ENCODE data around the gene CDC34.

CDC34 gene

DNA sequence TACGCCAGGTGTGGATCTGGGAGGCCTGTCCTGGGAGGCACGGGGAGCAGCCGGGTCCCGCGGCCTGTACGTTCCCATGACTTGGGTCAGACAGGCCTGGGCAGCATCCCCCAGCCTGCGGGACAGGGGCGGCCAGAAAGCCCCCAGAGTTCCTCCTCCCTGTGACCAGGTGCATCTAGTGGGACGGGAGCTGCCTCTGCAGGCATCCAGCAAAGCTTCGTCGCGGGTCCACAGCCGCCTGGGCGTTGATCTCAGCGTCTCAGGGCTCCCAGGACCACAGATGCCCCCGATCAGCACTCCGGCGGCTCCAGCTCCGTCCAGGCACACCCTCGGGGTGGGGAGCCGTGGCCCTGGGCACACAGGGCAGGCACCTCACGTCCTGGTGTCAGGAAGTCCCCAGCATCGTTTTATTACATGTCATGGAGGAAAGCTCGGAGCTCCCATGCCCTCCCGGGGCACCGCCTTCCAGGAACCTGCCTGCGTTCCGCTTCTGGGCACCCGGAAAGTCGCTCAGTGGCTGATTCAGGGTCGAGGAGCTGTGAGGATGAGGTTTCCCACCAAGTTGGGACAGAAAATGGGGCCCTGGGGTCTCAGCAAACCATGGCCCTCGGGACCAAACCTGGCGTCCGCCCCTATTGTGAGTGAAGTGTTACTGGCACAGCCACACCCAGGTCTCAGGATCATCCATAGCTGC lies 10.8 kb downstream of the CDC34 start:
- no peak for DNase-seq (ENCODE audit: low read depth in 2 of 2)

DNA sequence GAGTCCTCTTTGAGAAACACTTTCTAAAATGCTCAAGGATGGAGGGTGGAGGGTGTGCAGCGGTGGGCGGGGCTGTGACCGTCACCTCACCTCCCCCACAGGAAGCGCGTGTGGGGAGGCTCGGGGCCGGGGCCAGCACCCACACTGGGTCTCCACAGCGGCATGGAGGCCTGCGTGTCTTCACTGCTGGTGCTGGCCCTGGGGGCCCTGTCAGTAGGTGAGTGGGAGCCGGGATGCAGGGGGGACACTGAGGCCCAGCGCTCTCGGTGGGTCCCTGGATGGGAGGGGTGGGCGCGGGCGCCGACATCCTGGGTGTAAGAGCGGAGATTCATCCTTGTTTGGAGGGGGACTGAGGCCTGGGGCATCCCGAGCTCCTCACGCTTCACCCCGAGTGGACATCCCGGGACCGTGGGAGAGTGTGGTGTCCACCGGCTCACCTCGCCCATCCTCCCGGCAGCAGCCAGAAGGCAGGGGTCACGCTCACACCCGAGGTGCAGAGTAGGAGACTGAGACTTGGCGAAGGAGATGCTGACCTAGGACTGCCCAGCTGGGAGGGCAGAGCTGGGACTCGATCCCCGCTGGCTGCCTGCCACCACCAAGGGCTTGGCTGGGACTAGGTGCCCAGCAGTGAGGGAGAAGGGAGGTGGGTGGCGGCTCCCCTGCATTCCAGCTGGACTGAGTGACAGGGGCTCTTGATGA lies 12.5 kb downstream of the CDC34 start, which contains the start of gene GZMM:
GZMM (plus strand) TSS at position 144 of the 699 bp plus-strand sequence; CDS start at position 163, 19 bp downstream.
- peak; percentile 67 for DNase-seq (ENCODE audit: low read depth in 2 of 2)

DNA sequence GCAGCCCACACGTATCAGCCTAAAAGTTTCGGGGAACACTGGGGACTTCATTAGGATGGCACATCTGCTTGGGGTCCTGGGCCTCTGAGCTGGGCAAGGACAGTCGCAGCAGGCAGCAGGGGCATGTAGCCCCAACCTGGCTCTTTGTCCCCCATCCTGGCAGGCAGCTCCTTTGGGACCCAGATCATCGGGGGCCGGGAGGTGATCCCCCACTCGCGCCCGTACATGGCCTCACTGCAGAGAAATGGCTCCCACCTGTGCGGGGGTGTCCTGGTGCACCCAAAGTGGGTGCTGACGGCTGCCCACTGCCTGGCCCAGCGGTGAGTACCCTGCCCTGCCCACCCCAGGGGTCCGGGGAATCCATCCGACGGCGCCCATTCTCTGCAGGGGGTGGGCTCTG lies 15.6 kb downstream of the CDC34 start:
- DNase-seq (ENCODE audit: low read depth in 2 of 2), result no peak

DNA sequence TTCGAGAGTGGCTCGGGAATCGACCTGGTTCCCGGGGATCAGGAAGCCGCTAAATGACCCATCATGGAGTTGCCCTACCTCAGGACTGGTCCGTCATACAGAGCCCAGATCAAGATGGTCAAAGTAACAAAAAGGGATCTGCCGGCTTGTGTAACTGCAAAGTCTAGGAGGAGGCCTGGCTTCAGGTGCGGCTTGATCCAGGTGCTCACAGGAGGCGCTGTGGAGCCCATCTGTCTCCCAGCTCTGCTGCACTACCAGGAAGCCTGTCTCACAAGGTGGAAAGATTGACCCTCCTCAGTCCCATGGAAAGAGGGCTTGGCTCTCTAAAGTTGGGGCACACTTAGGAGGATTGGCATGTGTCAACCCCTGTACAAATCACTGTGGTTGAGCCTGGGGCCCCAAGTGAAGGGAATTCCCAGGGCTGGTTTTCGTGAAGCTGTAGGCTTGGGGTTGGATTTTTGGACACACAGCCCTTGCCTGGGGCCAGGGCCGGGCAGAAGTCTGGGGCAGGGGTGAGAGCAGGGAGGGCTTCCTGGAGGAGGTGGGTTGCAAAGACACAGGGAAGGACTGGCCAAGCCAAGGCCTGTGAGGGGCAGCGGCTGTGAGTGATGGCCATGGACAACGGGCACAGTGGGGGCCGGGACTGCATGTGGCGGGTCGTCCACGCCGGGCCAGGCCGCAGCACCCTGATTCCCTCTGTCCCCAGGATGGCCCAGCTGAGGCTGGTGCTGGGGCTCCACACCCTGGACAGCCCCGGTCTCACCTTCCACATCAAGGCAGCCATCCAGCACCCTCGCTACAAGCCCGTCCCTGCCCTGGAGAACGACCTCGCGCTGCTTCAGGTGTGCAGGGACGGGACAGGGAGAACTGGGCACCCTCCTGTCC lies 16.5 kb downstream of the CDC34 start:
- DNase-seq (ENCODE audit: low read depth in 2 of 2), result no peak

DNA sequence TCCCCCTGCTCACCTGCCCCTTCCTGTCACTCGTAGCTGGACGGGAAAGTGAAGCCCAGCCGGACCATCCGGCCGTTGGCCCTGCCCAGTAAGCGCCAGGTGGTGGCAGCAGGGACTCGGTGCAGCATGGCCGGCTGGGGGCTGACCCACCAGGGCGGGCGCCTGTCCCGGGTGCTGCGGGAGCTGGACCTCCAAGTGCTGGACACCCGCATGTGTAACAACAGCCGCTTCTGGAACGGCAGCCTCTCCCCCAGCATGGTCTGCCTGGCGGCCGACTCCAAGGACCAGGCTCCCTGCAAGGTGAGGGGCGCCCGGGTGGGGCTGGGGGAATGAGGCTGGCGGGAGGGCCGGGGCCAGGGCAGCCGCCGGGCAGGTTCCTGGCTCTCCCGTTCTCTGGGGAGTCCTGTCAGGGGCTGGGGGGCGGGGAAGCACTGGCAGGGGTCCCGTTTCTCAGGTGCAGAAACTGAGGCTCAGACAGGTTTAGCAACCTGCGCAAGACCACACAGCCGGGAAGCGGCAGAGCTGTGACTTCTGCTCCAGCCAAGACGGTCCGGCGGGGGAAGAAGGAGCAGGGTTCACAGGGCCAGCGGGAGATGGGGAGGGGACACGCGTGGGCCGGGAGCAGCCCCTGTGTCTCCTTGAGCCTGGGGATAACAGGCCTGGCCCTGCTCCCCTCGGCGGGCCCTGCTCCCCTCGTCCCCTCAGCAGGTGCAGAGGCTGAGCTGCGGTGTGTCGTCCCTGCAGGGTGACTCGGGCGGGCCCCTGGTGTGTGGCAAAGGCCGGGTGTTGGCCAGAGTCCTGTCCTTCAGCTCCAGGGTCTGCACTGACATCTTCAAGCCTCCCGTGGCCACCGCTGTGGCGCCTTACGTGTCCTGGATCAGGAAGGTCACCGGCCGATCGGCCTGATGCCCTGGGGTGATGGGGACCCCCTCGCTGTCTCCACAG lies 17.6 kb downstream of the CDC34 start:
- no peak for DNase-seq (ENCODE audit: low read depth in 2 of 2)

DNA sequence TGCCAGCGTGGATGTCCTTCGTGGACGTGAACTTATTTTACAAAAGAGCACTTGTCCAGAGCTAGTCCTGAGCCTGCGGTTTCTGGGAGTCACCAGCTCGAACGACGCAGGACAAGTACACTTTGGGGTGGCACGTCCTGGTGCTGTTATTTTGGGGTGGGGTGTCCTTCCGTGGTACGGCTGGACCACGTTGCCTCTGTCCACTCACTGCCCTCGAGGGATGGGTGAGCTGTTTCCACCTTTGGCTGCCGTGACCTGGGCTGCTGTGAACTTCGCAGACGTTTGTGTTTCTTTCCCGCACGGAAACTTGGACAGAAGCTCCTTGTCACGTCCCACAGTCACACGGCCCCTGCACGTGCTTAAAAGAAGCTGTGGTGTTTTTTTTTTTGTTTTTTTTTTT lies 23.3 kb downstream of the CDC34 start:
- DNase-seq (ENCODE audit: low read depth in 2 of 2), result no peak

DNA sequence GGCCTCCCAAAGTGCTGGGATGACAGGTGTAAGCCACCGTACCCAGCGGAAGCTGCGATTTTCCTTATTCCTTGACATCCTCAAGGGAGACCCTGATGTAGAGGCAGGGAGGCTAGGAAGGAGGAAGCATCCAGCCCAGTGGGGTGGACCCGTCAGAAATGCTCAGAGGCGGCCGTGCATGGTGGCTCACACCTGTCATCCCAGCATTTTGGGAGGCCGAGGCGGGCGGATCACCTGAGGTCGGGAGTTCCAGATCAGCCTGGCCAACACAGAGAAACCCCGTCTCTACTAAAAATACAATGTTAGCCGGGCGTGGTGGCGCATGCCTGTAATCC lies 23.9 kb downstream of the CDC34 start:
- DNase-seq (ENCODE audit: low read depth in 2 of 2), result no peak

DNA sequence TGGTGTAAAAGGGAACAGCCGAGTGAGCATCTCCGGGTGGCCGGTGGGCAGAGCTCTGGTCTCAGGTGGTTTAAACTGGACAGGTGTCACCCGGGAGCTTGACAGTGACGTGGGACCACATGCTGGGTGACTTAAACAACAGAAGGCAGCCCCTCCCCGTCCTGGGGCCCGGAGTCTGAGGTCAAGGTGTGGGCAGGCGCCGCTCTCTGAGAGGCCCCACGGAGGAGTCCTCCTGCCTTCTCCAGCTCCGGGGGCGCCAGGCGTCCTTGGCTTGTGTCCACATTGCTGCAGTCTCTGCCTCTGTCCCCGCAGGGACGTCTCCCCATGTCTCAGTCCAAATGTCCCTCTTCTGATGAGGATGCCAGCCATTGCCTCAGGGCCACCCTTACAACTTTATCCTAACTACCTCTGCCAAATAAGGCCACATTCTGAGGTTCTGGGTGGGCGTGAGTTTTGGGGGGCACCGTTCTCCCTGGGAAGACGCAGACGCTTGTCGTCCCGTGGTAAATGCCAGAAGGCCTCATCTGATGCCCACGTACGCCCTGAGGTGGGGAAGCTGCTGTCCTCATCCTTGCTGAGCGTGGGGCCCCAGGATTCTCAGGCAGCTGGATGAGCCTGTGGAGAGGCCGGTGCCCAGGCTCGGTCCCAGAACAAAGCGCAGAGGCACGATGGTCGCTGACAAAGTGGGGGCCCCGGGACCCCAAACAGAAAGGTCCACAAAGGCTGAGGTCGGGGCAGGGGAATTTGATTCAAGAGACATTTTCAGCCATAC lies 25.2 kb downstream of the CDC34 start:
- DNase-seq (ENCODE audit: low read depth in 2 of 2), result no peak

DNA sequence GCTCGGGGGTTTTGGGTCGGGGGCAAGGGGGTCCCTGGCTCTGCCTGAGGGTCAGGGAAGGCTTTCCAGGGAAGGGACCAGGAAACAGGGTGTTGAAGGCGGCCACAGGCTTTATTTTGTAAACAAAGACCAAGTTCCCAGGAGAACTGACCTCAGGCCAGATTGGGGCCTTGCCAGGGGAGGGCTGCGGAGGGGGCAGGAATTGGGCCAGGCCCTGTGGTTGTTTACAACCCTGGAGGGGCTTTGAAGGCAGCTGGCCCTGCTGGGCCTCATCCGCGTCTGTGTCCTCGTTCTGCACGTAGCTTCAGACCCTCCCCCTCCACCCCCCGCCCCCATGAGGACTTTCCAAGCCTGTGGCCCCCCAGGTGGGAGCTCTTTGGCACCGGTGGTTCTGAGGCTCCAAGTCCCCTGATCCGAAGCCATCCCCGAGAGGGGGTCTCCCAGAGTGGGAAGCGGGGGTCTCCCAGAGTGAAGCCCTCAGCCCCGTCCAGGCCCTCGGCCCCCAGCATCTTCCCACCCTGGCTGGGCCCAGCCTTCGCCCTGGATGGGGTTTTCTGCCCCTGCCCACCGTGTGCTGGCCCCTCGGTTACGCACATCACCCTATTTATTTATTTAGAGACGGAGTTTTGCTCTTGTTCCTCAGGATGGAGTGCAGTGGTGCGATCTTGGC lies 27.3 kb downstream of the CDC34 start:
- no peak for DNase-seq (ENCODE audit: low read depth in 2 of 2)

DNA sequence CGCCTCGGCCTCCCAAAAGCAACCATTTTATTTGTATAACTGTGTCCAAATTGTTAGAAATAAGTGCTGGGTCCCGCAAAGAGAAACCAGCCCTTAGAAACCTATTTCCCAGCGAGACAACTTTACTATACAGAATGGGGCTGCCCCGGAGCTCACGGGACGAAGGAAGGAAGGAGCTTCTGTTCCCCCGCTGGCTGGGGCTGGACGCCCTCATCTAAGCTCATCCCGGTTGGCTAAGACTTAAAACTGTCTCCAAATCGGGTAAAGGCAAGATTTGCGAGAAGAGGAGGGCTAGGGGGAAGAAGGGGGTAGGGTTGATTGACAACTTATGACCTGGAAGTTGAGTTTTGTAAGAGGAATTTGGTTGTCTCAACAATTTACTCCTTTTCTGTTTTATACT lies 28.6 kb downstream of the CDC34 start:
- DNase-seq (ENCODE audit: low read depth in 2 of 2), result no peak

DNA sequence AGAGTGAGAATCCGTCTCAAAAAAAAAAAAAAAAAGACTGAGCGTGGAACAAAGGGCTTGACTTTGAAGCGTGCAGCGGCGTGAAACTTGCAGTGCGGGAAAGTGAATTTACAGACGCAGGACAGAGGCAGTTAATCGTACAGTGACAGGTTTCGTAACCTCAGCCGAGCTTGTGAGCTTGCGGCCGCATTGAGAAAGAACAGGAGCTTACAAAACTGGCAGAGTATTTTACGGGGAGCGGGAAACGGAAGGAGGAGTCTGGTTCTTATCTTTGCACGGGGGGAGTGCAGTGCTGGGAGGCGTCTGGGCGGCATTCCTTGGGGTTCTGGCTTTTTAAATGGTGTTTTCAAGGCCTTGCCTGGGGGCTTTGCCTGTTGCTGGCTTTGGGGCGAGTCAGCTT lies 34.8 kb downstream of the CDC34 start:
- no peak for DNase-seq (ENCODE audit: low read depth in 2 of 2)

DNA sequence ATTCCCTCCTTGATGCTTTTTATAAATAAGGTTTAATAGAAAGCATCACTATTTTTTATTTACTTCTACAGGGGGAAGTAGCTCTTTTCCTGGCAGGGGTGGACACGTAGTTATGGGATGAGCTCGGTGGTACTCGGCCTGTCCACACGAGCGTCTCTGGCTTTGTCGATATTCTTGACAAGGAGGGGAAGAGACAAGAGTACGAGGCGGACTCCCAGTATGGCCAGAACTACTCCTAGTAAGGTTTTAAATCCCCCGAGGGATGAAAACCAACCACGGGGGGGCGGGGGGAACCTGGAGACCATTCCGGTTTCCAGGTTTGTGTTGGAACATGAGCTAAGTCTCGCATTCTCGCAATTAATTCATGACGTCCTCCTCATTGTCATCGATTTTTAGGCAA lies 35.3 kb downstream of the CDC34 start:
- DNase-seq (ENCODE audit: low read depth in 2 of 2), result no peak

DNA sequence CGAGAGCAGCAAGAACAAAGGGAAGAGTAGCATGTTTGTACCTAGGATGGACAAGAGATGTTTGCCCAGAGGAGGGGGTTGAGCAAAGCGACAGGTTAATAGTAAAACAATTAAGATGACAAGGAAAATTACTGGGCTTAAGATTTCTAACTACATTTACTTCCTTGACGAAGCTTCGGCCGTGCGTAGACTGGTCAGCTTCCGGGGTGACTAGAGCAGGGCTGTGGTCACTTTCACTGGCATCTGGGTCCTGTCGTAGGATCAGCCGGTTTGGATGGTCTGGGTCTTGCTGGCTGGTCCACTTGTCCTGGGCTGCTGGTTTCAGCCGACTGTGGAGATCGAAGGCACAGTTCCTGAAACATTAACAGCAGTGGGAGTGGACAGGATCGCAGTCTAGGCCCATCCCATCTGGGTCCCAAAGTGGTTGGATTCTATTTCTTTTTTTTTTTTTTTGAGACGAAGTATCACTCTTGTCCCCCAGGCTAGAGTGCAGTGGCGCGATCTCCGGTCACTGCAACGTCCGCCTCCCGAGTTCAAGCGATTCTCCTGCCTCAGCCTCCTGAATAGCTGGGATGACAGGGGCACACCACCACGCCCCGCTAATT lies 35.8 kb downstream of the CDC34 start:
- DNase-seq (ENCODE audit: low read depth in 2 of 2), result no peak

DNA sequence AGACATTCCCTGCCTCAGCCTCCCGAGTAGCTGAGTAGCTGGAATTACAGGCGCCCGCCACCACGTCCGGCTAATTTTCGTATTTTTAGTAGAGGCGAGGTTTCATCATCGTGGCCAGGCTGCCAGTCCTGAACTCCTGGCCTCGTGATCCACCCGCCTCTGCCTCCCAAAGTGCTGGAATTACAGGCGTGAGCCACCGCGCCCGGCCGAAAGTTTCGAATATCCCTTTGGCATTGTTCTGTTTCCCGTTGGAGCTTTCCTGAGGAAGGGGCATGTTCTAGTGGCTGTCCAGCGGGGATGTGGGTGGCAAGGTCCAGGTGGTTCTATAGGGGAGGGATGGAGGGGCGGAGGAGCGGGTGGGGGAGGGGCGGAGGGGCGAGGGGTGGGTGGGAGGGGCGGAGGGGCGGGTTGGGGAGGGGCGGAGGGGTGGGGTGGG lies 38.7 kb downstream of the CDC34 start:
- DNase-seq (ENCODE audit: low read depth in 2 of 2), result no peak

DNA sequence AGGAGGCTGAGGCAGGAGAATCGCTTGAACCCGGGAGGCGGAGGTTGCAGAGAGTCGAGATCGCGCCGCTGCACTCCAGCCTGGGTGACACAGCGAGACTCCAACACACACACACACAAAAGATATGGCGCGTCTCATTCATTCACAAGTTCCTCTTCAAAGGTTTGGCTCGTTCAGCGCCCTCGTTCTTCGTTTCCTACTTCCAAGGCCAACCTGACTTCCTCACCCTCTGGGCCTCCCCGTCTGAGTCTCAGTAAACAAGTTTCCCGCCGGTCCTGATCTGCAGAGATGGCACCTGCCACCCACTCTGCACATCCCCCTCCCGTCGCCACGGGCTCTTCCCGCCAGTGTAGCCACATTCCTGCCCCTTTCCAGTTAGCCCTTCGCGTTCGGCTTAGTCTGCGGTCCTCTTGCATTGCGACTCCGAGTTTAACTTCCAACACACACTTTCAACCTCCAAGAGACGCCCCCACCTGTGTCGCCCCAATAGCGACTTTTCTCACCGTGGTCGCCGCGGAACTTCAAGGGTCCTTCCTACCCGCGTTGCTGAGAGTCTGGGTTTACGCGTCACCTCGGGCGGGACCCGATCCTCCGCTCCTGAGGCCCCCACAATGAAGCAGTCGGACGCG lies 39.5 kb downstream of the CDC34 start:
- peak in 1 of 2 donors; percentile 28 for DNase-seq (ENCODE audit: low read depth in 2 of 2)

DNA sequence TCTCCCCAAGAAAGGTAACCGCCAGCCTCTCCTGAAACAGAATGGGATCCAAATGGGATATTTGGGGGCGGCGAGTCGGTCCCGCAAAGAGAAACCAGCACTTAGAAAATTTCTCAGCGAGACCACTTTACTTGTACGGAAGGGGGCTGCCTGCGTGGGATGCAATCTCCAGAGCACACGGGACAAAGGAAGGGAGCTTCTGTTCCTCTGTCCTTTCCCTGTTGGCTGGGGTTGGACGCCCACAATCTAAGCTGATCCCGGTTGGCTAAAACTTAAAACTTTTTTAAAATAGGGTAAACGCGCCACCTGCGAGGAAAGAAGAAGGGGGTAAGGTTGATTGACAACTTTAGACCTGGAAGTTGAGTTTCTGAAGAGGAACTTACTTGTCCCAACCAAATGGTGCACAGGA lies 40.0 kb downstream of the CDC34 start:
- DNase-seq (ENCODE audit: low read depth in 2 of 2), result no peak

DNA sequence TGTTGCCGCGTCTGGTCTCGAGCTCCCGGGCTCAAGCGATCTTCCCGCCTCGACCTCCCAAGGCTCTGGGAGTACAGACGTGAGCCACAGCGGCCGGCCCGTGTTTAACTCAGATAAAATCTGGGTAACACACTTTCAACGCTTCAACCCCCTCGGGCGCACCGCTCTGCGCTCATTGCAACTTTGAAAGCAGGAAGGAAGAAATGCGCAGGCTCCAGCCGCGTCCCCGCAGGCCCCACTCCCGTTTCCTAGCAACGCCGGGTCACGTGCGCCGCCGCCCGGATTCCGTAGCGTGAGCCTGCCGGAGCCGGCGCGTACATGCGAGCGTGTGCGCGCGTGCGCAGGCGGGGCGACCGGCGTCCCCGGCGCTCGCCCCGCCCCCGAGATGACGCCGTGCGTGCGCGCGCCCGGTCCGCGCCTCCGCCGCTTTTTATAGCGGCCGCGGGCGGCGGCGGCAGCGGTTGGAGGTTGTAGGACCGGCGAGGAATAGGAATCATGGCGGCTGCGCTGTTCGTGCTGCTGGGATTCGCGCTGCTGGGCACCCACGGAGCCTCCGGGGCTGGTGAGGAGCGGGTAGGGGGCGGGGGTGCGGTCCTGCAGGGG lies 40.7 kb downstream of the CDC34 start, which contains the start of gene BSG:
BSG (plus strand) TSS at position 457 of the 603 bp plus-strand sequence; CDS start at position 496, 39 bp downstream.
- peak; percentile 98 to 99 for DNase-seq (ENCODE audit: low read depth in 2 of 2)

DNA sequence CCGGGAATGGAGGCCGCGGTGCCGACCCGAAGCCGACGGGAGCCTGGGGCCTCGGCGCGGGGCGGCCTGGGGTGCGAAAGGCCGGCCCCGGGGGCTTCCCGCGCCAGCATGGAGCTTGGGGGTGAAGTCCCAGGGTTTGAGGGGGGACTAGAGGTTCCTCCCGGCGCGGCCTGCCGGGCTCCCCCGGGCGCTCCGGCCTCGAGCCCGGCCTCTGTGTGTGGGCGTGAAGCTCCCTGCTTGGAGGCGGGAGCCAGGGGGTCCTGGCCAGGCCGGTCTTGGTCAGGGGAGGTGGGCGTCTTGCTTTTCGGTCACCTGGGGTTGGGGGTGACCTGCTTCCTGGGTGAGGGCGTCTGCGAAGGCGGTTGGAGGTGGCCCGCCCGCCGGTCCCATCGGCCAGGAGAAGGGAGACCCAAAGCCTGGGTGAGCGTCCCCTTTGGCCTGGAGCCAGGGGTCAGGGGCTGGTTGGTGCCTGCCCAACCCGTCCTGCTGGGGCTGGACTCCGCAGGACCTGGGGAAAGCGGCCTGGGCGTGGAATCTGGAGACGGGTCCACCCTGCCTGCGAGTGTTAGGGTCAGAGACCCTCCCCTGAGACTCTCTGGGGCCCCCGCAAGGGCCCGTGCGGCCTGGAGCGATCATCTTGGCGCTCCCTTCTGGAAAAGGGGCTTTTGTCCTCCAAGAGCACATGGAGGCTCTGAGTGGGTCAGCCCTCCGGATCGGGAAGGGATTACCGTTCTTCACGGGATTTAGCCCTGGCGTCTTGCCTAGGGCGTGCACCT lies 41.4 kb downstream of the CDC34 start:
- DNase-seq (ENCODE audit: low read depth in 2 of 2), result no peak
